Activated gamma-delta T cell treated with anti-CD3 and anti-CD28 coated beads, Interleukin-2, amount 50 U/mL, for 16 hours (primary cell): ENCODE data around the gene DEDD2.

Experiments
- DNase-seq: peaks from one replicate; pipeline ENCODE4 v3.0.0-alpha.2; 2020; ENCODE audit warnings: low read depth

The DEDD2 gene

GRCh38 chr19:42170715-42171114, 46.8 kb downstream of the DEDD2 start:
- DNase-seq = no peak

GRCh38 chr19:42169486-42170413, 47.7 kb downstream of the DEDD2 start:
- DNase-seq = no peak

- DNase-seq = no peak
These were observed 49.3 kb downstream of the DEDD2 start for GRCh38 chr19:42168206-42168605.

GRCh38 chr19:42166316-42166715, 51.2 kb downstream of the DEDD2 start:
- no peak for DNase-seq

GRCh38 chr19:42165146-42165545, 52.3 kb downstream of the DEDD2 start:
- no peak for DNase-seq

- DNase-seq = no peak
These were observed 55.7 kb downstream of the DEDD2 start for GRCh38 chr19:42161616-42162263.

GRCh38 chr19:42159942-42160341, 57.5 kb downstream of the DEDD2 start:
- DNase-seq = no peak

DNA sequence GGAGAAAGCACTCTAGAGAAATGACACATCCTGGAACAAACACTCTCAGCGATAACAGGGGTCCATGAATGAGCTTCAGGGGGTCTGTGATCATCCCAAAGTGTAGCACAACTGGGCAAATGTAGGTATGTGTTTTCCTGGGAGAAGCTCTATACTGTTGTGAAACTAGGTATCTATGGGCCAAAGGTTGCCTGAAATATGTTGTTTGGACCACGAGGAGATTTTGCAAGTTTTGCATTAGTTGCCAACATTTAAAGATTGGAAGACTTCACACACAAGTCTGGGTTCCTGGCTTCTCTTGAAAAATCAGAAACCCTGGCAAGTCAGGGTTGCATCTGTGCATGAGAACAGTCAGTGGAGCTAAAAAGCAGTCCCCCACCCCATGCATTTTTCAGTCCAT, 58.6 kb downstream of the DEDD2 start:
- no peak for DNase-seq

DNA sequence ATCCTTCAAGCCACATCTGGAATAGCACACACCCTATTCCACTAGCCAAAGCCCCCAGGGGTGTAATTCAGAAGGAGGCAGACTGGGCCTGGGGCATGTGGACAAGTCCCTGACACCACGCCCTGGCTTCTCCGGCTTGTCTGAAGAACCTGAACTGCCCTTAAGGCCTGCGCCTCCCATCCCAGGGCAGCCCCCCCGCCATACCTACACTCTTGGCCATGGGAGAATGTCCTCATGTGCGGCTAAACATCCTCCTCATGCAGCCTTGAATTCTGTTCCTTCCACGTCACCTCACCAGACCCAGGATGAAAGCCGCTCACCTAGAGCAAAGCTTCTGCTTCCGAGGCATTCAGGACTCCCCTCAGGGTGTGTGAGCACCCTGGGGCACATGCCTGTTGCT, 60.9 kb downstream of the DEDD2 start:
- no peak for DNase-seq

DNA sequence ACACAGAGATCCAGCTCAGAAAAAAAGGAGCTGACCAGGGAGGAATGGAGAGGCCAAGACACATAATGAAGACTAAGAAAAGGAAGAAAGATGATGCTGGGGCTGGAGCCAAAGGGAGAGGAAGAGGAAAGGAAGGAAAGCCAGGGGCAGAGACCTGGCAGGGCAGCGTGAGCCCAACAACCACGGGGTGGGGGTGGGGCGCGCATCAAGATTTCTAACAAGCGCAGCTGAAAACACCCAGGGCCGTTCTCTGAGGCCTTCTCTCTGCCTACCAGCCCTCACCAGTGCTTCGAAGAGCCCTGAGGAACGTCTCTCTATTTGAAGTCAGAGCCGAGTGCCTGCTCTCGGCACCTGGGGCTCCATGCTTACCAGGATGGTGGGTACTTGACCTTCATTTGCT, 61.7 kb downstream of the DEDD2 start:
- no peak for DNase-seq

DNA sequence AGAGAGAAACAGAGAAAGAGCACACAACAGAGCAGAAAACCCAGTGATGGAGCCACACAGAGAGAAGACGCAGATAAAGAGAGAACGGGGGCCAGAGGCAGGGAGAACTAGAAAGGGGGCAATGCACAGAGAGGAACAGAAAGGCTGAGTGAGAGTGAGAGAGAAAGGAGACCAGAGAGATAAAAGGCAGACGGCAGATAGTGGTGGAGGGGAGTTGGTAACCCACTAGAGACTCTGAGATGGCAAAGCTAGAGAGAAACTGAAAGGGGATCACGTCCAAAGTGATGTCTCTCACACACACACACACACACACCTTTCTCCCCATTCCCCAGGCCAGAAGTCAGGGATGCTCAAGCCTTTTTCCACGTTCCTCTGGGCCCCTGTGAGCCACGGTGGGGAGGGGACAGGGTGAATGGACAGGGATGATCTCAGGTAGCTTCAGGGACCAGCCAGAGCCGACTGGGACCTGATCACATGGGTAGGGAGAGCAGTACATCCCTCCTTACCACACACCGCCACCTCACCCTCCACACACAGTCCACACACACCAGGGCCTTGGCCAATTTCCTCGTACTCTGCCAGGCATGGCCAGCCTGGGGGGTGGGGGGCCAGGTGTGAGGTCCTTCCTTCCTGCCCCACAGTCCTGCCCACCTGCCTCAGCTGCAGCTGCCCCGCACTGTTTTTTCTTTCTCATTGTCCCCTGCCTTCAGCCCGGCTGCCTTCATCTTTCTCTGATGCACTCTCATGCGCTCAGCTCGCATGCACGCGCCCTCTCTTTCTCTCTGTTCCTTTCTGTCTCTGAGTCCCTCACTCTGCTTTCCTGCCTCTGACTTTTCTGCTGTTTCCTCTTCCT, 62.8 kb downstream of the DEDD2 start:
- no peak for DNase-seq

GRCh38 chr19:42153672-42154433, 63.6 kb downstream of the DEDD2 start:
- no peak for DNase-seq

DNA sequence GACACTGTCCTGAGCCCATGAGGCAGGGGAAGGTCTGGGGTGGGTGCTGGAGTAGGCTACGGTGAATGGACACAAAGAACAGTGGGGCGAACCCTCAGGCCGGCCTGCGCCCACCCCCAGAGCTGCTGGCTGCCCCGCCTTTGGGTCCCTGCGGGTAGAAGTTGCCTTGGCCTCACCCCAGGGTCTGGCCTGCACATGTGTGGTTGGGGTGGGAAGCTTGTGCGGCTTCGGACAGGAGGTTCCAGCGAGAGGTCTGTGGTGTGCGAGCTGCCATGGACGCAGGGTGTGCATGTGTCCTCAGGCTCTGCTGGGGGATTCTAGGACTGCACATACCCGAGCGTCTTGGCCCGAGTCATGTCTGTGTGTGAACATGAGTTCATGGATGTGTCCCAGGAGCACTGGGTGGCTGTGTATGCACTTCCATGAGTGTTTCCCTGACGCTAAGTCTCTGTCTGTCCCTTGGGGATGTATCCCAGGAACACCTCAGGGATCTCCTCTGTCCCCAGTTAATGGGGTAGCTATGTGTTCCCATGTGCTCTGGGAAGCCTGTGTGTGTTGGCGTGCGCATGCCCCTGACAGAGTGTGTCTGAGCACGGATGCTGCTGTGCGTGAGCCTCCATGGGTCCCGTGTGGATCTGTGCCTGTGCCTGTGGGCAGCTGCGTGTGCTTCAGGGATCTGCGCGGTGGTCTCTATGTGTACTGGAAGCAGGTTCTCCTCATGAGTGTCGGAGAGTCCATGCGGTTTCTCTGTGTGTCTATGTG, 64.4 kb downstream of the DEDD2 start:
- DNase-seq = no peak

GRCh38 chr19:42151782-42152684, 65.4 kb downstream of the DEDD2 start:
- DNase-seq = no peak

DNA sequence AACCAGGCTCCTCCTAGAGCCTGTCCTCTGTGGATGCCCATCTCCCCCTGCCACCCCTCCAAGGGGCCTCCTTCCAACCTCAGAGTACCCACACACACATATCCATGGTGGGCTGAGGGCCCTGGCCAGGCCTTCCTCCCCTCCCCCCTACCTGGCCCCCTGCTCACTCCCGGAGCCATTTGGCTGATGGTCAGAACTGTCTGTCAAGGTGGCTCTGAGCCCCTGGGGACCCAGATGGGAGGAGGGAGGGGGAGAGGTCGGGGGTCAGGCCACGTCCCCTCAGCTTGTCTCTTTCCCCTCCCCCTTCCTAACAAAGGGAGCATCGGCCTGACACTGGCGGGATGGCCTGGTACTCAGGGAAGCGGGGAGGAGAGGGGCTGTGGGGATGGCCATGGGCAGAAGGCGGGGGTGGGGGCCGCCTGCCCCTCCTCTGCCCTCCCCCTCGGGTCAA, 66.5 kb downstream of the DEDD2 start:
- no peak for DNase-seq

GRCh38 chr19:42150364-42150763, 67.1 kb downstream of the DEDD2 start:
- no peak for DNase-seq

DNA sequence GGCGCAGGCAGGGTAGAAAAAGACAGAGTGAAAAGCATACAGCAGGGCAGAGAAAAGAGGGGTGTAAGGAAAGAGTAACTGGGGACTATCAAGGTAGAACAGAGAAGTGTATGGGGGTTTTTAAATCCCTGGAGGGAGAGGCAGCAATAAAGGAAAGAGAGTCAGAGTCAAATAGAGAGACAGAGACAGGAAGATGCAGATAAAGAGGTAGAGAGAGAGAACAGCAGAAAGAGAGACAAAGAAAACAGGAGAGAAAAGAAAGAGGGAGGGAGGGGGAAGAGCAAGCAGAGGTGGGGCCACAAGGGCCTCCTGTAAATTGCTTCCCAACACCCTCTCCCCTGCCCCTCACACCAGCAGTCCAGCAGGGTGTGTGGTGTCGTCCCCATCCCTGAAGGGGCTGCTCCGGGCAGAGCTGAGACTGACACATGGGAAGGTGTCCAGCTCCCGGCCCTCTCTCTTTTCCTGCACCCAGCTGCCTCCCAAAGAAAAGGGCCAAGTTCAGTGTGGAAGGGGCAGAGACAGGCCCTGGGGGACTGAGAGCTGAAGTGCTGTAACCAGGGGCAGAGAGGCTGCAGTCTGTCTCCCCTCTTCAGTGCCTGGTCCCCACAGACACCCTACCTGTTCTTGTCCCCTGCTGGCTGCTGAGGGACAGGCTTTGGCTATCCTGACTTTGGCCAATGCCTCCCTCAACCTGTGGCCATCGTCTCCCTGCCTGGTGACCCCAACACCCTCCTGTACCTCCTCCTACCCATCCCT, 67.9 kb downstream of the DEDD2 start:
- DNase-seq = no peak
